Measurements from ENCODE around the gene BOLA1. TPM values are rescaled to one million over a fixed set of nuclear protein-coding genes. Genes with fewer than 3 reads are reported as not detected.

BOLA1 gene
- total RNA-seq, 1 donor from 2014 or later = 12.1 TPM

DNA sequence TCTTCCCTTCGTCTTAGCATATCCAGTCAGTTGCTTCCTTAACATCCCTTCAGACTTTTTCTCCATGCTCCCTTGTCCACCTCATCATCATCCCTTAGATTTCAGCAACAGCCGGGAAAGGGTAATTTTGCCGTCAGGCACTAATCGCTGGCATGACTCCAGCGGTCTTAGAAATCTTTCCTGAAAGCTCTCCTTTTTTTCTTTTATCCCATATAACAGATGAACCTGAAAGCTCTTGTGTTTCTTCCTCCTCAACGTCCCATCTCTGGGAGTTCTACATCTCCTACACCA is 10.4 kb upstream of the BOLA1 start:
- H3K4me1 Mint-ChIP-seq (ENCODE audit: low read depth) = peaks cover 5% of the 10 kb centered on the region
- H3K4me3 Mint-ChIP-seq (ENCODE audit: low read depth) = no peak overlapping the region
- DNase-seq (ENCODE audit: low spot score, unreplicated experiment) = no peak
- no peak for TF ChIP-seq CTCF (IDR thresholded peaks at IDR 0.05; ENCODE audit: unreplicated experiment)
- no peaks in the 10 kb centered on the region for H3K27me3 Mint-ChIP-seq
- no peak overlapping the region for H3K27ac Mint-ChIP-seq
- no peaks in the 10 kb centered on the region for H3K9me3 Mint-ChIP-seq (ENCODE audit: low read depth)
- H3K36me3 Mint-ChIP-seq (ENCODE audit: insufficient read depth) = no peaks in the 10 kb centered on the region

- no peak overlapping the region for H3K27ac Mint-ChIP-seq
- peaks cover 3% of the 10 kb centered on the region for H3K9me3 Mint-ChIP-seq (ENCODE audit: low read depth)
- TF ChIP-seq CTCF (IDR thresholded peaks at IDR 0.05; ENCODE audit: unreplicated experiment) = no peak
These were observed 2.8 kb upstream of the BOLA1 start for GRCh38 chr1:149896575-149896974.

DNA sequence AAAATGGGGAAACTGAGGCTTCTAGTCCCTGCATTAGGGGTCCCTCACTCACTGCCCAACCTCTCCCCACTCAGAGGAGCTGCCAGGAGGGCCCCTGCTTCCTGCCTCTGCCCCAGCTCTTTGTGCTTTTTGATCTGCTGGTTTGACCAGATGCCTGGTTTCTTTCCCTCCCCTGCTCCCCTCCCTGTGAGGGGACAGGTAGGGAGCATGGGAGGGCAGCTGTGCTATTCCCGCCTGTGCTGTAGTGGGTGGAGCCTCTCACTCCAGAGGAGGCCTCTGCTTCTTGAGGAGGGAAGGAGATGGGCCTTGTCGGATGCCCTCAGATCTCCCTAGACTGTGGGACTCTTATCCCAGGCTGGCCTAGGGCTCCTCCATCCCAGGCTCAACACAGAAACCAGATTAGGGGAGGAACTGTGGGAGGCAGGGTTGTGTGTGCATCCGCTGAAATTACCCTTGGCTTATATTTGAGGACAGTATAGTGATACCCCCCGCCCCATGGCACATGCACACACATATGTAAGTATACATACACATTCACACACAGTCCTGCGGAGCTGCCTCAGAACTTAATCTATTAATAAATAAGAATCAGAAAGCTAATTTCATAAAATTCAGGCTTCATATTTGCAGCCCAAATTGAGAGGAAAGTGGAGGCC is 4.6 kb downstream of the BOLA1 start:
- Mint-ChIP-seq H3K27me3 (no peaks in the 10 kb centered on the region), H3K4me1 (ENCODE audit: low read depth) (peaks cover 2% of the 10 kb centered on the region), H3K9me3 (ENCODE audit: low read depth) (peaks cover 3% of the 10 kb centered on the region), H3K4me3 (ENCODE audit: low read depth) (no peak overlapping the region), H3K27ac (no peak overlapping the region), H3K36me3 (ENCODE audit: insufficient read depth) (peaks cover 9% of the 10 kb centered on the region)
- no peak for TF ChIP-seq CTCF (IDR thresholded peaks at IDR 0.05; ENCODE audit: unreplicated experiment)
- DNase-seq (ENCODE audit: low spot score, unreplicated experiment) = no peak

More at GRCh38 chr1:149896575-149896974, 2.8 kb upstream of the BOLA1 start:
- H3K4me1 Mint-ChIP-seq (ENCODE audit: low read depth) = peaks cover 4% of the 10 kb centered on the region
- H3K27me3 Mint-ChIP-seq = no peaks in the 10 kb centered on the region
- H3K4me3 Mint-ChIP-seq (ENCODE audit: low read depth) = no peak overlapping the region
- H3K36me3 Mint-ChIP-seq (ENCODE audit: insufficient read depth) = peaks cover 3% of the 10 kb centered on the region
- no peak for DNase-seq (ENCODE audit: low spot score, unreplicated experiment)

DNA sequence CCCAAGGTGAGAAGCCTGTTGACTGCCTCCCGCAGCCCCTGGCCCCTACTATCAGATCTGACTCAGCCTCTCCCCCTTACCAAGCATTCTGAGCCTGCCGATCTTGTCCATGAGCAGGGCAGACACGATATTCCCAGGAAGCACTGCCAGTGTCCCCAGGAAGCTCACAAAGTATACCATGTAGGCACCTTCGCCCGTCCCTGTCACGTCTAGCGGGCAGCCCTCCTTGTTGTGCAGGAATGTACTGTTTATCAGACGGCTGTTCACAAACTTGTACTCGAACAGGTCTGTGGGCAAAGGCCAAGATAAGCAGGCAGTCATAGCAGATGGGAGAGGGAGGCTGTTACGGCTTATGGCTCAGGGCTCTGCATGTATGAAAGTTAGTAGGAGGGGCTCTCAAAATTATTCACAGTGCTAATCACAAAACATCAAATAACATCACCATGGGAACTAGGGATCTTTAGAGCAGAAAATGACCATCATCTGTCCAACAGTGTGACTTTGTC is 7.3 kb downstream of the BOLA1 start:
- H3K36me3 Mint-ChIP-seq (ENCODE audit: insufficient read depth) = peaks cover 7% of the 10 kb centered on the region
- H3K27ac Mint-ChIP-seq = no peak overlapping the region
- no peak for DNase-seq (ENCODE audit: low spot score, unreplicated experiment)
- H3K4me1 Mint-ChIP-seq (ENCODE audit: low read depth) = no peaks in the 10 kb centered on the region
- H3K4me3 Mint-ChIP-seq (ENCODE audit: low read depth) = no peak overlapping the region
- no peak for TF ChIP-seq CTCF (IDR thresholded peaks at IDR 0.05; ENCODE audit: unreplicated experiment)
- no peaks in the 10 kb centered on the region for H3K27me3 Mint-ChIP-seq
- no peaks in the 10 kb centered on the region for H3K9me3 Mint-ChIP-seq (ENCODE audit: low read depth)

GRCh38 chr1:149914545-149914944 is 15.2 kb downstream of the BOLA1 start:
- Mint-ChIP-seq H3K27ac (no peak overlapping the region), H3K4me1 (ENCODE audit: low read depth) (peaks cover 17% of the 10 kb centered on the region), H3K9me3 (ENCODE audit: low read depth) (no peaks in the 10 kb centered on the region), H3K27me3 (peaks cover 9% of the 10 kb centered on the region), H3K4me3 (ENCODE audit: low read depth) (no peak overlapping the region), H3K36me3 (ENCODE audit: insufficient read depth) (peaks cover 3% of the 10 kb centered on the region)
- no peak for DNase-seq (ENCODE audit: low spot score, unreplicated experiment)
- no peak for TF ChIP-seq CTCF (IDR thresholded peaks at IDR 0.05; ENCODE audit: unreplicated experiment)
